H1 (cell line): Measurements from ENCODE around the gene SPCS1. TPM values are rescaled to one million over a fixed set of nuclear protein-coding genes. Genes with fewer than 3 reads are reported as not detected.

Experiments
- CHD2 ChIP-seq: IDR thresholded peaks from 2 replicates; pipeline ENCODE4 v1.6.1; 2012; ENCODE audit warnings: low read length, improper control_type of control experiment
- GABPA ChIP-seq: IDR thresholded peaks from 2 replicates; pipeline ENCODE4 v1.6.1; 2011; ENCODE audit warnings: mild to moderate bottlenecking, low read length, moderate library complexity, borderline replicate concordance; ENCODE audit not compliant: insufficient read depth
- polyA plus RNA-seq, 7 experiments: library from polyadenylated mRNA; depleted of rRNA in 3 of 7; stranded (reverse) in 5 of 7; unstranded in 2 of 7; fragments of >200 nt in 5 of 7; fragments of 200-250 nt in 2 of 7; gene quantifications; 1 replicate in 5 of 7; 2 replicates in 1 of 7; 4 replicates in 1 of 7; pipeline versions ENCODE4 v1.2.1 to v1.2.3, GENCODE V29; 2011 to 2013; ENCODE audit warnings: missing spikeins in 2 of 7, mixed read lengths in 2 of 7
- total RNA-seq: library from RNA; stranded (reverse); fragmentation: NEBNext Ultra II Directional; extraction: Animal tissue kit (Norgen Biotek cat#: 25700); gene quantifications from 2 replicates; pipeline ENCODE4 v1.2.1, GENCODE V29; 2021

SPCS1 gene
- total and polyA plus RNA-seq, 2 of the 8 experiments (the other 6 are each of a cell fraction or from before 2014, with no cell fraction given): 104 to 191 TPM

- TF ChIP-seq CHD2 (no peak), GABPA (no peak)
Observed at GRCh38 chr3:52697632-52697965, 8.3 kb upstream of the SPCS1 start (continued).
